H1 (cell line): Measurements from ENCODE around the gene LRRC27. TPM values are rescaled to one million over a fixed set of nuclear protein-coding genes. Genes with fewer than 3 reads are reported as not detected.

Experiments used
- CTCF ChIA-PET: fragments of 300-600 bp; sonication (Branson Sonifier 250); formaldehyde crosslinking; loops from one replicate; lab custom pipeline; 2021; ENCODE audit not compliant: partially characterized antibody; lab: Charles Lee
- POLR2A ChIA-PET: fragments of 300-600 bp; sonication (Branson Sonifier 250); formaldehyde crosslinking; loops from one replicate; lab custom pipeline; 2021; ENCODE audit warnings: inconsistent platforms; ENCODE audit not compliant: partially characterized antibody; lab: Charles Lee
- DNase-seq, 2 experiments: peaks; one replicate each; pipeline versions ENCODE4 v3.0.0 to v3.0.0-alpha.2; 2010 to 2022; ENCODE audit warnings: low spot score in 2 of 2, low read depth in 1 of 2, mixed read lengths in 1 of 2
- FAIRE-seq: peaks from 2 replicates; lab custom pipeline; 2011; peaks lifted over from hg19 to GRCh38; lab: Jason Lieb, UNC
- H2AFZ ChIP-seq: 2 replicates; pipeline ENCODE4 v1.8.1; 2012; ENCODE audit warnings: low read length, inconsistent platforms
- H2AK5ac ChIP-seq: 2 replicates; pipeline ENCODE4 v1.6.1; 2013; ENCODE audit warnings: low read depth, low read length
- H2BK120ac ChIP-seq: replicated peaks from 2 replicates; pipeline ENCODE3; 2013; ENCODE audit warnings: low read depth, low read length, inconsistent platforms
- H2BK12ac ChIP-seq: 2 replicates; pipeline ENCODE4 v1.6.1; 2013; ENCODE audit warnings: low read depth, low read length
- H2BK15ac ChIP-seq: 2 replicates; pipeline ENCODE4 v1.6.1; 2013; ENCODE audit warnings: low read length
- H2BK20ac ChIP-seq: 2 replicates; pipeline ENCODE4 v1.6.1; 2013; ENCODE audit warnings: low read length
- H2BK5ac ChIP-seq: 2 replicates; pipeline ENCODE4 v1.6.1; 2013; ENCODE audit warnings: low read depth, low read length
- H3K14ac ChIP-seq: 2 replicates; pipeline ENCODE4 v1.6.1; 2013; ENCODE audit warnings: inconsistent platforms; ENCODE audit not compliant: insufficient read length
- H3K18ac ChIP-seq: 2 replicates; pipeline ENCODE4 v1.6.1; 2013; ENCODE audit warnings: low read length; ENCODE audit errors: extremely low read depth
- H3K23ac ChIP-seq: 2 replicates; pipeline ENCODE4 v1.6.1; 2013; ENCODE audit warnings: inconsistent platforms; ENCODE audit not compliant: insufficient read length
- H3K23me2 ChIP-seq: 2 replicates; pipeline ENCODE4 v1.6.1; 2013; ENCODE audit warnings: low read depth, low read length
- H3K27ac ChIP-seq: 2 replicates; pipeline ENCODE4 v1.6.1; 2011; ENCODE audit warnings: low read depth, low read length, inconsistent platforms
- H3K27me3 ChIP-seq, 4 experiments: replicated peaks in 1 of 4; 1 replicate in 1 of 4; 2 replicates in 3 of 4; pipeline versions ENCODE4 v1.6.1 to v1.8.1; 2011 to 2013; ENCODE audit warnings: low read length in 3 of 4, mild to moderate bottlenecking in 3 of 4, inconsistent platforms in 2 of 4, mixed read lengths in 2 of 4, moderate library complexity in 1 of 4; ENCODE audit not compliant: control insufficient read depth in 3 of 4, insufficient read depth in 3 of 4; ENCODE audit errors: extremely low read depth in 1 of 4
- H3K36me3 ChIP-seq, 4 experiments: 2 replicates each; pipeline versions ENCODE4 v1.6.1 to v1.8.1; 2011 to 2013; ENCODE audit warnings: mild to moderate bottlenecking in 4 of 4, low read length in 3 of 4, moderate library complexity in 2 of 4, control low read depth in 1 of 4, inconsistent platforms in 1 of 4; ENCODE audit not compliant: insufficient read depth in 4 of 4, control insufficient read depth in 2 of 4
- H3K4ac ChIP-seq: replicated peaks from 2 replicates; pipeline ENCODE3; 2013; ENCODE audit warnings: low read length, low read depth, mixed read lengths, inconsistent platforms; ENCODE audit not compliant: insufficient read length
- H3K4me1 ChIP-seq, 4 experiments: replicated peaks in 1 of 4; 1 replicate in 1 of 4; 2 replicates in 3 of 4; pipeline versions ENCODE4 v1.6.1 to v1.8.1; 2011 to 2013; ENCODE audit warnings: low read length in 3 of 4, inconsistent platforms in 2 of 4, mixed read lengths in 1 of 4; ENCODE audit not compliant: insufficient read depth in 4 of 4, control insufficient read depth in 3 of 4
- H3K4me2 ChIP-seq, 2 experiments: 2 replicates each; pipeline versions ENCODE4 v1.6.1 to v1.8.1; 2011 to 2013; ENCODE audit warnings: low read depth in 2 of 2, low read length in 2 of 2, control low read depth in 1 of 2, inconsistent platforms in 1 of 2, mild to moderate bottlenecking in 1 of 2; ENCODE audit not compliant: insufficient read depth in 1 of 2
- H3K4me3 ChIP-seq, 4 experiments: fragments of 200-600, 300-600 bp in 1 of 4; sonication (generic), shearing (Covaris generic), sonication (Bioruptor Twin) in 1 of 4; 2 replicates each; pipeline versions ENCODE4 v1.5.1 to v1.8.1; 2011 to 2016; ENCODE audit warnings: low read length in 4 of 4, low read depth in 3 of 4, control low read depth in 2 of 4, inconsistent platforms in 2 of 4, mild to moderate bottlenecking in 2 of 4, mixed read lengths in 1 of 4, moderate library complexity in 1 of 4; ENCODE audit not compliant: insufficient read depth in 2 of 4; ENCODE audit errors: extremely low read depth in 1 of 4
- H3K56ac ChIP-seq: replicated peaks from 2 replicates; pipeline ENCODE3; 2013; ENCODE audit warnings: low read depth, mild to moderate bottlenecking, mixed read lengths, low read length, inconsistent platforms; ENCODE audit not compliant: insufficient read length
- H3K79me1 ChIP-seq: 2 replicates; pipeline ENCODE4 v1.6.1; 2013; ENCODE audit warnings: low read depth, low read length, control low read depth
- H3K79me2 ChIP-seq, 2 experiments: 2 replicates each; pipeline versions ENCODE4 v1.6.1 to v1.8.1; 2012 to 2013; ENCODE audit warnings: low read length in 2 of 2, mild to moderate bottlenecking in 2 of 2, inconsistent platforms in 1 of 2; ENCODE audit not compliant: insufficient read depth in 2 of 2, control insufficient read depth in 1 of 2
- H3K9ac ChIP-seq, 4 experiments: replicated peaks in 1 of 4; 1 replicate in 1 of 4; 2 replicates in 3 of 4; pipeline versions ENCODE4 v1.6.1 to v1.8.1; 2011 to 2013; ENCODE audit warnings: low read depth in 3 of 4, low read length in 3 of 4, control low read depth in 2 of 4, mild to moderate bottlenecking in 2 of 4, moderate library complexity in 2 of 4, inconsistent platforms in 1 of 4; ENCODE audit errors: extremely low read depth in 1 of 4
- H3K9me3 ChIP-seq, 2 experiments: 2 replicates each; pipeline versions ENCODE4 v1.6.1 to v1.8.1; 2012 to 2013; ENCODE audit warnings: mild to moderate bottlenecking in 2 of 2, moderate library complexity in 2 of 2, control low read depth in 1 of 2, inconsistent platforms in 1 of 2, low read depth in 1 of 2, low read length in 1 of 2, mixed read lengths in 1 of 2; ENCODE audit not compliant: insufficient read depth in 2 of 2
- H4K20me1 ChIP-seq, 2 experiments: replicated peaks in 1 of 2; 2 replicates each; pipeline versions ENCODE3 to v1.8.1; 2011 to 2013; ENCODE audit warnings: inconsistent platforms in 2 of 2, low read length in 2 of 2, mild to moderate bottlenecking in 1 of 2; ENCODE audit not compliant: insufficient read depth in 2 of 2, control insufficient read depth in 1 of 2
- H4K5ac ChIP-seq: 2 replicates; pipeline ENCODE4 v1.6.1; 2013; ENCODE audit warnings: low read length, low read depth, mixed read lengths, inconsistent platforms; ENCODE audit not compliant: insufficient read length
- H4K8ac ChIP-seq: 2 replicates; pipeline ENCODE4 v1.8.0; 2013; ENCODE audit warnings: mild to moderate bottlenecking, moderate library complexity, low read length, inconsistent platforms; ENCODE audit not compliant: insufficient read depth; ENCODE audit errors: extremely low read depth
- H4K91ac ChIP-seq: replicated peaks from 2 replicates; pipeline ENCODE3; 2013; ENCODE audit warnings: low read length, mixed read lengths, inconsistent platforms; ENCODE audit not compliant: insufficient read length
- JUN ChIP-seq: IDR thresholded peaks from 2 replicates; pipeline ENCODE4 v1.6.1; 2011; ENCODE audit warnings: low read depth, mild to moderate bottlenecking, improper control_type of control experiment, low read length
- WGBS, 2 experiments: shearing (Covaris generic) in 1 of 2; methylation state at CpG; one replicate each; pipeline versions ENCODE4 v1.1.6 to v1.1.7; 2013 to 2015; ENCODE audit warnings: low lambda C conversion rate in 2 of 2, mixed read lengths in 2 of 2, inconsistent platforms in 1 of 2, low coverage in 1 of 2, missing lambda C conversion rate in 1 of 2; ENCODE audit not compliant: insufficient replicate concordance in 2 of 2, insufficient coverage in 1 of 2, insufficient read length in 1 of 2; ENCODE audit errors: extremely low coverage in 1 of 2, missing lambda C conversion rate in 1 of 2; 5-methylcytosine and 5-hydroxymethylcytosine counted together
- polyA plus RNA-seq, 7 experiments: library from polyadenylated mRNA; depleted of rRNA in 3 of 7; stranded (reverse) in 5 of 7; unstranded in 2 of 7; fragments of >200 nt in 5 of 7; fragments of 200-250 nt in 2 of 7; gene quantifications; 1 replicate in 5 of 7; 2 replicates in 1 of 7; 4 replicates in 1 of 7; pipeline versions ENCODE4 v1.2.1 to v1.2.3, GENCODE V29; 2011 to 2013; ENCODE audit warnings: missing spikeins in 2 of 7, mixed read lengths in 2 of 7
- total RNA-seq: library from RNA; stranded (reverse); fragmentation: NEBNext Ultra II Directional; extraction: Animal tissue kit (Norgen Biotek cat#: 25700); gene quantifications from 2 replicates; pipeline ENCODE4 v1.2.1, GENCODE V29; 2021

Gene LRRC27
- total and polyA plus RNA-seq, 2 of the 8 experiments (the other 6 are each of a cell fraction or from before 2014, with no cell fraction given) = 1.2 to 3.8 TPM

DNA sequence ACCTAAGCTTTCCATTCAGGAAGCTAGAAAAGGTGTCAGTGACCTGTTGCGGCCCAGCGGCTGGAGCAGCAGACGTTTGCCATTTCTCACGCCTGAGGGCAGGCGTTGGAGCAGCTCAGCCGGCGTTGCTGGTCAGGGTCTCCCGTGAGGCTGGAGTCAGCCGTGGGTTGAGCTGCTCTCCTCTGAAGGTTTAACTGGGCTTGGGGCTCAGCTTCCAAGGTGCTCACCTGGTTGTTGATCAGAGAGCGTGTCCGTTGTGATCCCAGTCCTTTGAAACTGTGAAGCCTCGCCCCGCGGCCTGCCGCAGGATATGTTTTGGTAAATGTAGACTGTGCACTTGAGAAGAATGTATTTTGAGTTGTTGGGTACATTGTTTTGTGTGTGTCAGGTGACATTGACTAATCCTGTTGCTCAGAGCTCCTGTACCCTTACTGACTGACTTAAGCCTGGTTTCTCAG, 44.4 kb downstream of the LRRC27 start:
- no peak for TF ChIP-seq JUN
- peaks cover 0 to 2% of the 10 kb centered on the region in 2 experiments; a peak in 1 of 4 replicates for H3K9me3 ChIP-seq
- H4K20me1 ChIP-seq = peaks cover 0 to 1% of the 10 kb centered on the region in 2 experiments
- H2AFZ ChIP-seq = no peak overlapping the region
- H3K36me3 ChIP-seq = no peaks in the 10 kb centered on the region
- FAIRE-seq = no peak
- no peaks in the 10 kb centered on the region for H3K79me2 ChIP-seq
- no peak overlapping the region for H3K4ac ChIP-seq
- no peak overlapping the region for H2BK15ac ChIP-seq
- H4K91ac ChIP-seq = no peak overlapping the region
- H4K5ac ChIP-seq = no peak overlapping the region
- no peak overlapping the region for H2BK5ac ChIP-seq
- peaks cover 0 to 7% (median 2%) of the 10 kb centered on the region in 4 experiments; a peak in 3 of 7 replicates for H3K4me1 ChIP-seq
- H3K18ac ChIP-seq = no peak overlapping the region
- WGBS, 2 experiments = 89% methylated on average over 15 of the region's 15 CpGs; no CpG with 5 or more reads in 1 of the 2 experiments
- H2BK20ac ChIP-seq = no peak overlapping the region
- H2BK12ac ChIP-seq = no peak overlapping the region
- POLR2A ChIA-PET = no interaction called here
- CTCF ChIA-PET = interaction anchor here (0.6 to 3.3 kb wide), 7 partner anchors 13 to 268 kb away, joined by 3 to 13 read pairs (median 3); no protein-coding TSS in a partner anchor
- H3K27me3 ChIP-seq = no peaks in the 10 kb centered on the region; a peak in 1 of 7 replicates
- H2BK120ac ChIP-seq = no peak overlapping the region
- no peak overlapping the region for H3K9ac ChIP-seq
- no peak overlapping the region for H2AK5ac ChIP-seq
- no peak overlapping the region for H4K8ac ChIP-seq
- no peak overlapping the region for H3K23ac ChIP-seq
- no peaks in the 10 kb centered on the region for H3K23me2 ChIP-seq
- H3K79me1 ChIP-seq = no peaks in the 10 kb centered on the region
- no peak overlapping the region for H3K14ac ChIP-seq
- H3K56ac ChIP-seq = no peak overlapping the region
- no peak overlapping the region for H3K27ac ChIP-seq
- no peak overlapping the region for H3K4me3 ChIP-seq
- no peak for DNase-seq
- no peak overlapping the region for H3K4me2 ChIP-seq
